ENCODE results near the gene ALK.

DNA sequence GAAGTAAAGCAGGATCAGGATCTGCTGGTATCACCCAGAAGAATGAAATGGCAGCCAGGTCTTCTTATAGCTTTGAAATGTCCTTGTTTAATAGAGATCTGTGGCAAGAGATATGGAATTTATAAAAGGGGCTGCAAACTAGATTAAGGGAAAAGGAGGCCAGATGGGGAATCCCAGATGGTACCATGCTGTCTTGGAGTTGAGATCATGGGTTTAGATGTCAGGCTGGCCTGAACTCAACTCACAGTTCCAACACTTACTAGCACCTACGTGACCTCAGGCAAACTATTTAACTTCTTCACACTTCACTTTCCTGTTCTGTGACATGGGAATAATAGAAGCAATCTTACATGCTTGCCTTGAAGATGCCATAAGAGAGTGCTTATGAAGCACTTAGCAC, 188.2 kb downstream of the ALK start:
- TF ChIP-seq POLR2A (IDR thresholded peaks at IDR 0.05) (no peak), POLR2AphosphoS5 (IDR thresholded peaks at IDR 0.05) (no peak)
